ENCODE results near the gene DGKH. TPM values are rescaled to one million over a fixed set of nuclear protein-coding genes. Genes with fewer than 3 reads are reported as not detected.
"Not testable (repeated sequence)": the region's sequence is repeated elsewhere in the genome, so short reads cannot be mapped to it uniquely, and the experiment has no call there.

The DGKH gene
- total RNA-seq, 1 donor from 2014 or later, result 2.2 TPM

DNA sequence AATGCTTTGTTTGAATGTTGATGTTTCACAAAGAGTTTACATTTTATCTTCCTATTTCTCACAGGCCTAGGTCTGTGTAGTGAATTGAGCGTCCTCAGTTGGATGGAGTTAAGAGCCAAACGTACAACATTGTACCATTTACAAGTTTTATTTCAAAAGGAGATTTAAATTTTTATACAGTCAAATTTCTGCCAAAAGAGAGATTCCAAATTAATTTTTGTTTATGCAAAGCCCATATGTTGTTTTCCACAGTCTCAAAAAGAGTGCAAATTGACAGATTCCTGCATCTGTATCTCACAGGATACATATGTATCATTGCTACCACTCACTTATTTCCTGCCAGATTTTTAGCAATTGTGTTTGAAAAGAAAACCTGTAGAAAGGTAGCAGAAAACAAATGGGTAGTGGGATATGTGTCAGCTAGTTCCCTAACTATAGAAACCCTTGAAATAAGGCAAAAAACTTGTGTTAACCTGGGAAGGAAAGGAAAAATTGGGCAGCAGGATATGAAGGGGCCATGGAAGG lies 46.1 kb downstream of the DGKH start:
- CTCF ChIA-PET, result no interaction called here
- H3K27me3 Mint-ChIP-seq, result no peaks in the 10 kb centered on the region
- DNase-seq, result no peak
- POLR2A ChIA-PET, result interaction anchor here (0.7 kb wide), 1 partner anchor 503 kb away, joined by 9 read pairs; no protein-coding TSS in a partner anchor
- no peaks in the 10 kb centered on the region for H3K36me3 Mint-ChIP-seq (ENCODE audit: low read depth)
- H3K27ac Mint-ChIP-seq, result no peak overlapping the region
- intact Hi-C loops (cut with micrococcal nuclease), result no loop called here
- H3K4me1 Mint-ChIP-seq, result no peaks in the 10 kb centered on the region
- no peak overlapping the region for H3K4me3 Mint-ChIP-seq
- ATAC-seq (ENCODE audit: low read depth), result no peak
- TF ChIP-seq, protein P1, sequence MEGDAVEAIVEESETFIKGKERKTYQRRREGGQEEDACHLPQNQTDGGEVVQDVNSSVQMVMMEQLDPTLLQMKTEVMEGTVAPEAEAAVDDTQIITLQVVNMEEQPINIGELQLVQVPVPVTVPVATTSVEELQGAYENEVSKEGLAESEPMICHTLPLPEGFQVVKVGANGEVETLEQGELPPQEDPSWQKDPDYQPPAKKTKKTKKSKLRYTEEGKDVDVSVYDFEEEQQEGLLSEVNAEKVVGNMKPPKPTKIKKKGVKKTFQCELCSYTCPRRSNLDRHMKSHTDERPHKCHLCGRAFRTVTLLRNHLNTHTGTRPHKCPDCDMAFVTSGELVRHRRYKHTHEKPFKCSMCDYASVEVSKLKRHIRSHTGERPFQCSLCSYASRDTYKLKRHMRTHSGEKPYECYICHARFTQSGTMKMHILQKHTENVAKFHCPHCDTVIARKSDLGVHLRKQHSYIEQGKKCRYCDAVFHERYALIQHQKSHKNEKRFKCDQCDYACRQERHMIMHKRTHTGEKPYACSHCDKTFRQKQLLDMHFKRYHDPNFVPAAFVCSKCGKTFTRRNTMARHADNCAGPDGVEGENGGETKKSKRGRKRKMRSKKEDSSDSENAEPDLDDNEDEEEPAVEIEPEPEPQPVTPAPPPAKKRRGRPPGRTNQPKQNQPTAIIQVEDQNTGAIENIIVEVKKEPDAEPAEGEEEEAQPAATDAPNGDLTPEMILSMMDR (IDR thresholded peaks at IDR 0.05), result no peak
- H3K9me3 Mint-ChIP-seq, result no peaks in the 10 kb centered on the region

DNA sequence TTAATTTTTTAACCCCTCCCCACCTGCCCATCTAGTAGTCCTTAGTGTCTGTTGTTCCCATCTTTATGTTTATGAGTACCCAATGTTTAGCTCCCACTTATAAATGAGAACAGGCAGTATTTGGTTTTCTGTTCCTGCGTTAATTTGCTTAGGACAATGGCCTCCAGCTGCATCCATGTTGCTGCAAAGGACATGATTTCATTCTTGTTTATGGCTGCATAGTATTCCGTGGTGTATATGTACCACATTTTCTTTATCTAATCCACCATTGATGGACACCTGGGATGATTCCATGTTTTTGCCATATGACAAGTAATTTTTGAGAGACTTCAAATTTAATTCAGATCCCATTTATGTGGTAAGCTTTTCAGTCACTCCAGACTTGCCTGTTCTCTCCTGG lies 47.8 kb downstream of the DGKH start:
- H3K9me3 Mint-ChIP-seq; H3K4me3 Mint-ChIP-seq; intact Hi-C loops (cut with micrococcal nuclease); H3K27ac Mint-ChIP-seq; ATAC-seq (ENCODE audit: low read depth); H3K27me3 Mint-ChIP-seq; CTCF ChIA-PET; H3K36me3 Mint-ChIP-seq (ENCODE audit: low read depth); H3K4me1 Mint-ChIP-seq; POLR2A ChIA-PET; DNase-seq: not testable (repeated sequence)

DNA sequence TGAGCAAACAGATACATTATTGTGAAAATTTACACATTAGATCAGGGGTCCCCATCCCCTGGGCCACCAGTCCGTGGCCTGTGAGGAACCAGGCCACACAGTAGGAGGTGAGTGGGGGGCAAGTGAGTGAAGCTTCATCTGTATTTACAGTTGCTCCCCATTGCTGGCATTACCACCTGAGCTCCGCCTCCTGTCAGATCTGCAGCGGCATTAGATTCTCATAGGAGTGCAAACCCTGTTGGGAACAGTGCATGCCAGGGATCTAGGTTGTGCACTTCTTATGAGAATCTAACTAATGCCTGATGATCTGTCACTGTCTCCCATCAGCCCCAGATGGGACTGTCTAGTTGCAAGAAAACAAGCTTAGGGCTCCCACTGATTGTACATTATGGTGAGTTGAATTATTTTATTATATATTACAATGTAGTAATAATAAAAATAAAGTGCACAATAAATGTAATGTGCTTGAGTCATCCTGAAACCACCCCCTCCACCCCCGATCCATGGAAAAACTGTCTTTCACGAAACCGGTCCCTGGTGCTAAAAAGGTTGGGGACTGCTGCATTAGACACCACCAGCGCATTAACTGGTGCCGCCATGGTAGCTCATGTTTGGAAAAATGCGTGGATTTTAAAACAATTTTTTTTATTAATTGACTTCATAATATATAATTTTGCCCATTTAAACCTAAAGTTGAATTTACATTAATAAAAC lies 51.7 kb downstream of the DGKH start:
- H3K4me1 Mint-ChIP-seq, result no peaks in the 10 kb centered on the region
- DNase-seq, result no peak
- H3K36me3 Mint-ChIP-seq (ENCODE audit: low read depth), result no peaks in the 10 kb centered on the region
- POLR2A ChIA-PET, result no interaction called here
- no peaks in the 10 kb centered on the region for H3K27me3 Mint-ChIP-seq
- intact Hi-C loops (cut with micrococcal nuclease), result no loop called here
- CTCF ChIA-PET, result no interaction called here
- ATAC-seq (ENCODE audit: low read depth), result no peak
- TF ChIP-seq, protein P1 (IDR thresholded peaks at IDR 0.05), result no peak
- H3K4me3 Mint-ChIP-seq, result no peak overlapping the region
- H3K27ac Mint-ChIP-seq, result no peak overlapping the region
- no peaks in the 10 kb centered on the region for H3K9me3 Mint-ChIP-seq

DNA sequence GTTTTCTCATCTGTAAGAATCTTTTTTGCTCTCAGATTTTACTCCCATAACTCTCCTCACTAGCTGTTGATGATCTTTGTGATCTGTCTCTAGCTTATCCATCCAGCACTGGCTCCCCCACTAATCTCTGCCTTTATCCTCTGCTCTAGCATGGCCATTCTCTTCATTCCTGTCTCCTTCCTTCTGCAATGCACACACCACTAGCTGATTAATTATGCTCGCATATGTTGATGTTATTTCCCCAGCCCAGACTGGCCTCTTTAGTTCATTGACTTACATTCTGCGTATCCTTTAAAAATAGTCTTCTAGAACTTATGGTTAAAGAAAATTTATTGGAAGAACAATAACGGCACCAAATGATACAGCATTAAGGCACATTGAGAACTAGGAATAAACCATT lies 52.5 kb downstream of the DGKH start:
- Mint-ChIP-seq H3K4me1 (no peaks in the 10 kb centered on the region), H3K27ac (no peak overlapping the region), H3K4me3 (no peak overlapping the region), H3K36me3 (ENCODE audit: low read depth) (no peaks in the 10 kb centered on the region), H3K27me3 (no peaks in the 10 kb centered on the region), H3K9me3 (no peaks in the 10 kb centered on the region)
- ATAC-seq (ENCODE audit: low read depth) (no peak), DNase-seq (no peak)
- POLR2A ChIA-PET, result no interaction called here
- CTCF ChIA-PET, result no interaction called here
- intact Hi-C loops (cut with micrococcal nuclease), result no loop called here
- TF ChIP-seq, protein P1 (IDR thresholded peaks at IDR 0.05), result no peak

DNA sequence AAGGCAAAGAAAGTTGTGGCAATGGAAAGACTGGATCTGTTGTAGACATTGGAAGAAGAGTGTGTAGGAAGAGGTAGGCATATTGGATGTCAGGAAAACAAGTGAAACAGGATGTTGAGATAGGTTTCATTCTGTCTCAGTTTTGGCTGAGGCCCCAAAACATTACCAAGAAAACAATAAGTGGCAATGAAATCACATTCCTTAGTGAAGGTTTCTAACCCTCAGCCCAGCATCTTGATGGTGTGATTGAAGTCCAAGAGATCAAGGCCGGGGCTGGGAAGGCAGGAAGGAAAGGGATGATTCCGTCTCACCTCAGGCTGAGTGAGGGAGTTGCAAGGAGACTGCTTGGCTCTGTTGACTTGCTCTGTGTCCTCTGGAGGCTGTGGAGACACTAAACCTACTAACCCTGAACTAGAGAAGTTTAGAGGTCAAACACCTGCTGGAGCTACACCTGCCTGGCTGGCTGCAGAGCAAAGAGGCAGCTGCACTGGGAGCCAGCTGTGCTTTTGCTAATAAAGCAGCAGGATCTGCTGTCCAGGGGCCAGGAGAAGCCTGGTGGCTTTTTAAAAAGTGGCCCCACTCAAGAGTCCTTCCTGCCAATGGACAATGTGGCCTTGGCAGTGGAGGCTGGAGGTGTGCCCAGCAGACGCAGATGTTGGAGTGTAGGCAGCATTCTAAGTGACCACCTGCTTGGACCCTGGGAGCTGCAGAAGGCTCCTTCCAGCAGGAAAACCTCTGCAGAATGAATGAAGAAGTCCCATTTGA lies 53.6 kb downstream of the DGKH start:
- DNase-seq (no peak), ATAC-seq (ENCODE audit: low read depth) (no peak)
- intact Hi-C loops (cut with micrococcal nuclease), result no loop called here
- ChIA-PET POLR2A (no interaction called here), CTCF (interaction anchor here (1.4 kb wide), 1 partner anchor 434 kb away, joined by 3 read pairs; no protein-coding TSS in a partner anchor)
- H3K36me3 Mint-ChIP-seq (ENCODE audit: low read depth), result no peaks in the 10 kb centered on the region
- H3K9me3 Mint-ChIP-seq, result no peaks in the 10 kb centered on the region
- H3K4me3 Mint-ChIP-seq, result no peak overlapping the region
- H3K4me1 Mint-ChIP-seq, result no peaks in the 10 kb centered on the region
- H3K27ac Mint-ChIP-seq, result no peak overlapping the region
- TF ChIP-seq, protein P1 (IDR thresholded peaks at IDR 0.05), result no peak
- no peaks in the 10 kb centered on the region for H3K27me3 Mint-ChIP-seq

All from activated B cell treated with CpG ODN at 0.5 μM for 24 hours (primary cell).